ENCODE results near the gene CELF4.

Gene CELF4

GRCh38 chr18:37428288-37428974, 137.2 kb downstream of the CELF4 start:
- DNase-seq (ENCODE audit: extremely low read depth, insufficient read length) = no peak
- Histone ChIP-seq H3K4me3 (replicated peaks; ENCODE audit: low read depth, low read length) (no peak overlapping the region), H3K27me3 (replicated peaks; ENCODE audit: control insufficient read depth, insufficient read depth, low read length) (no peaks in the 10 kb centered on the region; the same call in 1 of the 2 replicates), H3K36me3 (ENCODE audit: control insufficient read depth, insufficient read depth, low read length) (no peaks in the 10 kb centered on the region)
- TF ChIP-seq, protein P1, sequence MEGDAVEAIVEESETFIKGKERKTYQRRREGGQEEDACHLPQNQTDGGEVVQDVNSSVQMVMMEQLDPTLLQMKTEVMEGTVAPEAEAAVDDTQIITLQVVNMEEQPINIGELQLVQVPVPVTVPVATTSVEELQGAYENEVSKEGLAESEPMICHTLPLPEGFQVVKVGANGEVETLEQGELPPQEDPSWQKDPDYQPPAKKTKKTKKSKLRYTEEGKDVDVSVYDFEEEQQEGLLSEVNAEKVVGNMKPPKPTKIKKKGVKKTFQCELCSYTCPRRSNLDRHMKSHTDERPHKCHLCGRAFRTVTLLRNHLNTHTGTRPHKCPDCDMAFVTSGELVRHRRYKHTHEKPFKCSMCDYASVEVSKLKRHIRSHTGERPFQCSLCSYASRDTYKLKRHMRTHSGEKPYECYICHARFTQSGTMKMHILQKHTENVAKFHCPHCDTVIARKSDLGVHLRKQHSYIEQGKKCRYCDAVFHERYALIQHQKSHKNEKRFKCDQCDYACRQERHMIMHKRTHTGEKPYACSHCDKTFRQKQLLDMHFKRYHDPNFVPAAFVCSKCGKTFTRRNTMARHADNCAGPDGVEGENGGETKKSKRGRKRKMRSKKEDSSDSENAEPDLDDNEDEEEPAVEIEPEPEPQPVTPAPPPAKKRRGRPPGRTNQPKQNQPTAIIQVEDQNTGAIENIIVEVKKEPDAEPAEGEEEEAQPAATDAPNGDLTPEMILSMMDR (IDR thresholded peaks at IDR 0.05; ENCODE audit: insufficient read depth, low read length, poor library complexity, severe bottlenecking) = no peak

DNA sequence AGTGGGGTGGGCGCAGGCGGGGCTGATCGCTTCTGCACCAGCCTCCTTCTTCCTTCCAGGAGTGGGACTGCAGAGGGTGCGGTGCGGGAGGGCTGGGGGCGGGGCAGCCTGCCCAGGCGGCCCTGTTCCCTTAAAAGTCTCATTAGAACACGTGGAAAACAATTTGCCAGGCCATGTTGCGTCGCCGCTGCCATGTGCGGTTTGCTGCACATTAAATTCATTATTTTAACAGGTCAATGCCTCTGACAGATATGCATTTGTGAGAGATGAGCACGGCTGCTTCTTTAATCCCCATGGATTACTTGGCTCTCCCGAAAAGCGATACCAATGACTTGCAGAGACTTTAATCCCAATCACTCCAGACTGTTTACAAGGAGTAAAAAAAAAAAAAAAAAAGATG, 139.0 kb downstream of the CELF4 start:
- H3K27me3 ChIP-seq (replicated peaks; ENCODE audit: control insufficient read depth, insufficient read depth, low read length) = no peaks in the 10 kb centered on the region; the same call in 1 of the 2 replicates
- DNase-seq (ENCODE audit: extremely low read depth, insufficient read length) = no peak
- no peak overlapping the region for H3K4me3 ChIP-seq (replicated peaks; ENCODE audit: low read depth, low read length)
- TF ChIP-seq, protein P1 (IDR thresholded peaks at IDR 0.05; ENCODE audit: insufficient read depth, low read length, poor library complexity, severe bottlenecking) = no peak
- no peaks in the 10 kb centered on the region for H3K36me3 ChIP-seq (ENCODE audit: control insufficient read depth, insufficient read depth, low read length)

GRCh38 chr18:37425222-37425621, 140.4 kb downstream of the CELF4 start:
- TF ChIP-seq, protein P1 (IDR thresholded peaks at IDR 0.05; ENCODE audit: insufficient read depth, low read length, poor library complexity, severe bottlenecking) = no peak
- Histone ChIP-seq H3K4me3 (replicated peaks; ENCODE audit: low read depth, low read length) (no peak overlapping the region), H3K27me3 (replicated peaks; ENCODE audit: control insufficient read depth, insufficient read depth, low read length) (no peaks in the 10 kb centered on the region; the same call in 1 of the 2 replicates), H3K36me3 (ENCODE audit: control insufficient read depth, insufficient read depth, low read length) (no peaks in the 10 kb centered on the region)
- DNase-seq (ENCODE audit: extremely low read depth, insufficient read length) = no peak

DNA sequence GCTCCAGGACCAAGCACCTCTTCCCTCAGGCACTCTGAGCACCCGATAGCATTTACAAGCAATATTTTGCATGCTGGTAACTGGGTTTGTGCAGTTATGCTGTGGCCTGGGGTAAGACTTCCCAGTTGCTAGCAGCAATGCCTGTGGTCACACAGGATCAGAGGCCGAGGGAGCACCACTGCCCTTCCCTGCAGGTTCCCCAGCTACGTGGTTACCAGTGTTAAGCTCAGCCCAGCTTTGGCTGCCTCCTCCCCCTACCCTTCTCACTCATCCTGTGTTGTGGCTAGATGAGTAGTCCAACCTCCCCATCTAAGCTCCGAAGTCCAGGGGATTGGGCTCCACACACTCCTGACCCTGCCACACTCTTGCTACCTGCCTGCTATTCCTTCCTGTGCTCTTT, 141.1 kb downstream of the CELF4 start:
- Histone ChIP-seq H3K36me3 (ENCODE audit: control insufficient read depth, insufficient read depth, low read length) (no peaks in the 10 kb centered on the region), H3K4me3 (replicated peaks; ENCODE audit: low read depth, low read length) (no peak overlapping the region), H3K27me3 (replicated peaks; ENCODE audit: control insufficient read depth, insufficient read depth, low read length) (no peaks in the 10 kb centered on the region; the same call in 1 of the 2 replicates)
- no peak for DNase-seq (ENCODE audit: extremely low read depth, insufficient read length)
- TF ChIP-seq, protein P1 (IDR thresholded peaks at IDR 0.05; ENCODE audit: insufficient read depth, low read length, poor library complexity, severe bottlenecking) = no peak

DNA sequence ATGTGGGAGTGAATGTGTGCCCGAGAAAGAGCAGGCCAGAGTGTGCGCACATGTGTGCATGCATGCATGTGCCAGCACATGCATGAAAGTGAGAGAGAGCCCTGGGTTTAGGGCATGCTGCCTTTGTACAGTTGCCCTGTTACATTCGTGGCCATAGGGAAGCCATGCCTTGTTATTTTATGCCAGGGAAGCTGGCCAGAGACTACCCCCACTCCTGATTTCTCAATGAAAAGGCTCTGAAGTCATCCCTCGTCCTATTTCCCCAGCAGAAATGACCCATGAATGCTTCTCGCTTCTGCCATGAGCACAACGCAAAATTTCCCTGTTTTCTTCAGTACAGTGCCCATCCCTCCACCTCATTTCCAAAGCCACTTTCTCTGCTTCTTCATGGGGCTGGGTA, 143.0 kb downstream of the CELF4 start:
- H3K27me3 ChIP-seq (replicated peaks; ENCODE audit: control insufficient read depth, insufficient read depth, low read length) = no peaks in the 10 kb centered on the region; the same call in 1 of the 2 replicates
- DNase-seq (ENCODE audit: extremely low read depth, insufficient read length) = no peak
- H3K4me3 ChIP-seq (replicated peaks; ENCODE audit: low read depth, low read length) = no peak overlapping the region
- no peaks in the 10 kb centered on the region for H3K36me3 ChIP-seq (ENCODE audit: control insufficient read depth, insufficient read depth, low read length)
- TF ChIP-seq, protein P1 (IDR thresholded peaks at IDR 0.05; ENCODE audit: insufficient read depth, low read length, poor library complexity, severe bottlenecking) = no peak

All from GM06990 (cell line).